SU-DHL-6 (cell line): ENCODE data around the gene EEFSEC.

Source experiments
- H2AFZ ChIP-seq: fragments of 200-600 bp; sonication (generic); 2 replicates; pipeline ENCODE4 v1.6.1; 2014; ENCODE audit warnings: low read depth, mild to moderate bottlenecking, moderate library complexity, mixed read lengths, antibody characterized with exemption, low read length; ENCODE audit not compliant: severe bottlenecking
- H3F3A ChIP-seq: fragments of 200-600 bp; shearing (Covaris generic); 2 replicates; pipeline ENCODE4 v1.6.0; 2016; ENCODE audit warnings: antibody characterized with exemption, mild to moderate bottlenecking; ENCODE audit not compliant: insufficient read depth
- H3K27ac ChIP-seq: fragments of 200-600 bp; sonication (generic); 2 replicates; pipeline ENCODE4 v1.5.1; 2016; ENCODE audit warnings: low read depth, mild to moderate bottlenecking, low read length, moderate library complexity, mixed read lengths
- H3K27me3 ChIP-seq: fragments of 200-600 bp; sonication (generic), shearing (Covaris generic); 2 replicates; pipeline ENCODE4 v1.6.0; 2014; ENCODE audit warnings: mild to moderate bottlenecking, low read length
- H3K36me3 ChIP-seq: fragments of 200-600 bp; sonication (generic); 2 replicates; pipeline ENCODE4 v1.6.1; 2014; ENCODE audit warnings: mild to moderate bottlenecking, low read length, mixed read lengths
- H3K4me2 ChIP-seq: fragments of 300-600, 200-600 bp; shearing (Covaris generic), sonication (generic); 2 replicates; pipeline ENCODE4 v1.6.0; 2014; ENCODE audit warnings: low read length, low read depth, mild to moderate bottlenecking; ENCODE audit not compliant: poor library complexity, severe bottlenecking
- H3K4me3 ChIP-seq: fragments of 200-600 bp; sonication (generic); 2 replicates; pipeline ENCODE4 v1.5.1; 2014; ENCODE audit warnings: antibody characterized with exemption, low read length, mild to moderate bottlenecking, mixed read lengths; ENCODE audit not compliant: insufficient read depth, poor library complexity, severe bottlenecking
- H3K79me2 ChIP-seq: fragments of 200-600 bp; sonication (generic); 2 replicates; pipeline ENCODE4 v1.6.1; 2014; ENCODE audit warnings: mild to moderate bottlenecking, low read length, moderate library complexity; ENCODE audit not compliant: insufficient read depth
- H3K9ac ChIP-seq: fragments of 200-600 bp; sonication (generic); 2 replicates; pipeline ENCODE4 v1.7.0; 2014; ENCODE audit warnings: mild to moderate bottlenecking, low read length
- H3K9me2 ChIP-seq: fragments of 200-600 bp; sonication (generic); replicated peaks from 2 replicates; pipeline ENCODE4 v1.6.1; 2014; ENCODE audit warnings: low read length; ENCODE audit not compliant: insufficient read depth
- H3K9me3 ChIP-seq: fragments of 200-600 bp; sonication (generic); 2 replicates; pipeline ENCODE4 v1.6.1; 2014; ENCODE audit warnings: low read length, mixed read lengths; ENCODE audit not compliant: insufficient read depth
- H4K20me1 ChIP-seq: fragments of 200-600 bp; sonication (generic); 2 replicates; pipeline ENCODE4 v1.6.1; 2014; ENCODE audit warnings: low read depth, mild to moderate bottlenecking, antibody characterized with exemption, low read length, moderate library complexity, mixed read lengths
- CTCF ChIP-seq: fragments of 200-600 bp; sonication (generic); IDR thresholded peaks from one replicate; pipeline ENCODE4 v1.5.1; 2017; ENCODE audit warnings: antibody characterized with exemption, mild to moderate bottlenecking, low read length, moderate library complexity; ENCODE audit not compliant: insufficient read depth, poor library complexity, severe bottlenecking
- EZH2phosphoT487 ChIP-seq: fragments of 200-600 bp; sonication (generic), shearing (Covaris generic); conservative IDR thresholded peaks from 2 replicates; pipeline ENCODE4 v1.6.1; 2018; ENCODE audit warnings: mild to moderate bottlenecking, antibody characterized with exemption, low read length, moderate library complexity, mixed read lengths

Gene EEFSEC

DNA sequence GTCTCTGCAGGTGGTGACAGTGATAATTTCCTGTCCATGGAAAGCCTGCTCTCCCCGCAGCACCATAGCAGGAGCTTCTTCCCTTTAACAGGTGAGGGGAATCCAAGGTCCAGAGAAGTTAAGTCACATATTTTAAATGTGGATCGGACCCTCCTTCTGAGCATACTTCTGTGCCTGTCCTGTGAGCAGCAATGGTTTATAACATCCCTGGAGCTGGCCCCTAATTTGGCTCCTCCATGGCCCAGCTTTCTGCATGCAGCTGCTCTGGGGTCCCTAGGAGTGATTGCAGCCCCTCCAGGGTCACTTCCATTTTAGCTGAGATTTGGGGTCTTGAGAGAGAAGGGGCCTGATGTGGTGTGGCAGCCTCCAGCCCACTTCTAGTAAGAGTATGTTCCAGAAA, 127.8 kb downstream of the EEFSEC start:
- Histone ChIP-seq H3K9ac (no peak overlapping the region), H3F3A (no peaks in the 10 kb centered on the region), H3K4me2 (no peak overlapping the region), H3K79me2 (no peaks in the 10 kb centered on the region), H3K4me3 (no peak overlapping the region), H3K36me3 (no peaks in the 10 kb centered on the region), H3K27me3 (no peaks in the 10 kb centered on the region), H2AFZ (no peak overlapping the region), H4K20me1 (no peaks in the 10 kb centered on the region), H3K27ac (no peak overlapping the region), H3K9me3 (no peaks in the 10 kb centered on the region), H3K9me2 (no peaks in the 10 kb centered on the region)
- TF ChIP-seq CTCF: no peak
- TF ChIP-seq EZH2phosphoT487: no peak

DNA sequence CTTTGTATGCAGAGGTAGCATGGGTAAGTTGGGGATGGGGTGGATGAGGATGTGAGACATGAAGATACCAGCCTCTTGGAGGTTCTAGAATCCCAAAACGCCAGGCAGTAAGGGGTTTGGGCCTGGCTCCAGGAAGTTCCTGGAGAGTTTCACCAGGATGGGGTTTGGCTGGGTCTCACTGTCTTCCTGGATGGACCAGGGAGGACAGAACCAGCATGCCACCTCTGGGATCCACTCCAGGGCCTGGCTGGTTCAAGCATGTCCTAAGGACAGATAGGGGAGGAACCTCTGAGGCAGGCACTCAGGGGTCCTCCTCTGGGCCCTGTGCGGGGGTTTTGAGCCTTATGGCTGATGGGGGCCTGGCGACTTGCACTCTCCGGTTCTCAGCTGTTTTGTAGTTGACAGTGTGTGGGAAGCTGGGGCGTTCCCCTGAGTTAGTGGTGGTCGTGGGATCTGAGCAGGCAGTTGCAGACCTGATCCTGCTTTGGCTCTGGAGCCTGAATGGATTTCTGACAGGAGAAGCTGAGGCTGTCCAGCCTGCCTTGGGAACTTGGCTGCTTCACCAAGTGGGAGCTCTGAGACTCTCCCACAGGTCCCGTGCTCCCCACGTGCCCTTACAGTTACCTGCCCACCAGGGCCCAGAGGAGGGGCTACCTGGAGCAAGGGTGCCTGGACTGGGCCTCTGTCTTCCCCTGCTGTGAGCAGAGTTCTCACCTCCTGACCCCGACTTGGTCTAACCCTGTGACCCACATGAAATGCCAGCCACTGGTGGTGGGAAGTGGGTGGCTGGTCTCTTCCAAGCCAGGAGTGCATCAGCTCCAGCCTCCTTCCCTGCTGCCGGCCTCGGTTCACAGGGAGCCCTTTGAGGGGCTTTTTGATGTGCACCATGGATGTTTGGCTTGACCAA, 128.4 kb downstream of the EEFSEC start:
- H2AFZ ChIP-seq: no peak overlapping the region
- H3K4me3 ChIP-seq: no peak overlapping the region
- H3K27ac ChIP-seq: no peak overlapping the region
- TF ChIP-seq CTCF: no peak
- TF ChIP-seq EZH2phosphoT487: no peak
- no peaks in the 10 kb centered on the region for H3K79me2 ChIP-seq
- H3F3A ChIP-seq: no peaks in the 10 kb centered on the region
- H3K36me3 ChIP-seq: no peaks in the 10 kb centered on the region
- H3K9me2 ChIP-seq: no peaks in the 10 kb centered on the region
- H4K20me1 ChIP-seq: no peaks in the 10 kb centered on the region
- H3K9me3 ChIP-seq: no peaks in the 10 kb centered on the region
- no peaks in the 10 kb centered on the region for H3K27me3 ChIP-seq
- no peak overlapping the region for H3K4me2 ChIP-seq
- no peak overlapping the region for H3K9ac ChIP-seq

DNA sequence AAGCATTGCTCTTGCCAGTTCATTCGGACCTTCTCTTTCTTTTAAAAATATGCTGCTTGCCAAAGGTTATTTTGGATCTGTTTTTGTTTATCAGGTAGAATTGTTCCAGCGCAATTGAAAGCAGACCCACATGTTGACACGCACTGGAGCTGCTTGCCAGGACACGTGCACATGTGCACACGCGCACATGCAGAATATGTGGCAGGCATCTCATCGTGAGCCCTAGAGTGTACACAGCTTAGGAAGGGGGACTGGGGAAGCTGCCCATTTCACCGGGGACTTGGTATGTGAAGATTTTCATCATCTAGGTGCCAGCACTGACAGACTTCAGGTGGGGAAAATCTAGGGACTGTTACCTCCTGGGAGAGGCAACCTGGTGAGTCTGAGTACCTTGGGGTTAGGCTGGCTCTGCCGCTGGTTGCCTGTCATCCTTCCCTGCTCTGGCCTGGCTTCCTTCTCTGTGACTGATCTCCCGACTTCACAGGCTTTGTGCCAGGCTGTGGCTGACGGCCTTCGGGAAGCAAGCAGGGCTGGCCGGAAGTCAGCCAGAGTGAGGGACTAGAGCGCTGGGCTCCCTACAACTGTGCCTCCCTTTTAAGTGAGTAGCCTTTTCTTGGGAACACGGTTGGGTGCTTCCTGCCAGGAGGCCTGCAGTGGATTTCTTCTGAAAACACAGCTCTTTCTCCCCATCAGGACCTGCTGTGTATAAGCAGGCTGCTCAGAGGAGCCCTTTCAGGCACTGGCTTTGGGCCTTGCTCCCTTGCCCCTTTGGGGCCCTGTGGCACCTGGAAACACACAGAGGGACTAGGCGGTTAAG, 129.3 kb downstream of the EEFSEC start:
- Histone ChIP-seq H2AFZ (no peak overlapping the region), H3K9me3 (no peaks in the 10 kb centered on the region), H3K36me3 (no peaks in the 10 kb centered on the region), H3K9ac (no peak overlapping the region), H3K4me3 (no peak overlapping the region), H3K4me2 (no peak overlapping the region), H3K27ac (no peak overlapping the region), H3K27me3 (no peaks in the 10 kb centered on the region), H4K20me1 (no peaks in the 10 kb centered on the region), H3F3A (no peaks in the 10 kb centered on the region), H3K9me2 (no peaks in the 10 kb centered on the region), H3K79me2 (no peaks in the 10 kb centered on the region)
- no peak for TF ChIP-seq CTCF
- no peak for TF ChIP-seq EZH2phosphoT487
